ENCODE measurements around the gene AUTS2.

The AUTS2 gene

GRCh38 chr7:69700331-69700730, 102.1 kb downstream of the AUTS2 start:
- H3K4me3 ChIP-seq (ENCODE audit: low read depth, low read length, poor library complexity, severe bottlenecking), result no peak overlapping the region
- H2AFZ ChIP-seq (ENCODE audit: low read length), result no peak overlapping the region
- no peak overlapping the region for H3K4me2 ChIP-seq (ENCODE audit: low read length)
- H4K20me1 ChIP-seq (ENCODE audit: insufficient read depth, low read length), result no peaks in the 10 kb centered on the region
- TF ChIP-seq EZH2 (IDR thresholded peaks at IDR 0.05; ENCODE audit: borderline replicate concordance, low read length), result no peak
- no peak for TF ChIP-seq CTCF (IDR thresholded peaks at IDR 0.05; ENCODE audit: low read length)
- no peaks in the 10 kb centered on the region for H3K9me3 ChIP-seq (ENCODE audit: low read length)
- peaks cover 6% of the 10 kb centered on the region; the same call in 1 of the 2 replicates for H3F3A ChIP-seq (ENCODE audit: insufficient read depth, low read length)
- H3K9ac ChIP-seq (ENCODE audit: low read length), result no peak overlapping the region
- H3K27me3 ChIP-seq (ENCODE audit: insufficient read depth, low read length), result no peaks in the 10 kb centered on the region
- peaks cover 89% of the 10 kb centered on the region for H3K79me2 ChIP-seq (ENCODE audit: insufficient read depth, low read length)
- no peak overlapping the region for H3K27ac ChIP-seq (ENCODE audit: low read depth, low read length, poor library complexity, severe bottlenecking)
- H3K4me1 ChIP-seq (ENCODE audit: insufficient read depth, low read length, severe bottlenecking), result peaks cover 86% of the 10 kb centered on the region
- H3K9me2 ChIP-seq (ENCODE audit: low read depth, low read length), result no peaks in the 10 kb centered on the region
- no peaks in the 10 kb centered on the region for H3K36me3 ChIP-seq (ENCODE audit: insufficient read depth, low read length)

GRCh38 chr7:69701288-69701687, 103.0 kb downstream of the AUTS2 start:
- H3K4me2 ChIP-seq (ENCODE audit: low read length), result no peak overlapping the region
- H3K27me3 ChIP-seq (ENCODE audit: insufficient read depth, low read length), result no peaks in the 10 kb centered on the region
- no peak overlapping the region for H3K4me3 ChIP-seq (ENCODE audit: low read depth, low read length, poor library complexity, severe bottlenecking)
- no peaks in the 10 kb centered on the region for H3K9me3 ChIP-seq (ENCODE audit: low read length)
- H3K9me2 ChIP-seq (ENCODE audit: low read depth, low read length), result no peaks in the 10 kb centered on the region
- no peaks in the 10 kb centered on the region for H3K36me3 ChIP-seq (ENCODE audit: insufficient read depth, low read length)
- no peak overlapping the region for H3K9ac ChIP-seq (ENCODE audit: low read length)
- H3K79me2 ChIP-seq (ENCODE audit: insufficient read depth, low read length), result peaks cover 98% of the 10 kb centered on the region
- H3F3A ChIP-seq (ENCODE audit: insufficient read depth, low read length), result no peaks in the 10 kb centered on the region
- H4K20me1 ChIP-seq (ENCODE audit: insufficient read depth, low read length), result no peaks in the 10 kb centered on the region
- peaks cover 86% of the 10 kb centered on the region for H3K4me1 ChIP-seq (ENCODE audit: insufficient read depth, low read length, severe bottlenecking)
- no peak for TF ChIP-seq CTCF (IDR thresholded peaks at IDR 0.05; ENCODE audit: low read length)
- peak overlapping the region; percentile 4 for H3K27ac ChIP-seq (ENCODE audit: low read depth, low read length, poor library complexity, severe bottlenecking)
- H2AFZ ChIP-seq (ENCODE audit: low read length), result no peak overlapping the region

- no peaks in the 10 kb centered on the region; the same call in 1 of the 2 replicates for H4K20me1 ChIP-seq (ENCODE audit: insufficient read depth, low read length)
- peaks cover 98% of the 10 kb centered on the region for H3K79me2 ChIP-seq (ENCODE audit: insufficient read depth, low read length)
- no peaks in the 10 kb centered on the region for H3F3A ChIP-seq (ENCODE audit: insufficient read depth, low read length)
- H3K36me3 ChIP-seq (ENCODE audit: insufficient read depth, low read length), result no peaks in the 10 kb centered on the region
- no peak overlapping the region for H3K9ac ChIP-seq (ENCODE audit: low read length)
- peak overlapping the region; percentile 1; the same call in 1 of the 2 replicates for H3K4me2 ChIP-seq (ENCODE audit: low read length)
- peaks cover 86% of the 10 kb centered on the region for H3K4me1 ChIP-seq (ENCODE audit: insufficient read depth, low read length, severe bottlenecking)
- no peak overlapping the region for H2AFZ ChIP-seq (ENCODE audit: low read length)
- no peak overlapping the region for H3K4me3 ChIP-seq (ENCODE audit: low read depth, low read length, poor library complexity, severe bottlenecking)
- TF ChIP-seq CTCF (IDR thresholded peaks at IDR 0.05; ENCODE audit: low read length) (no peak), EZH2 (IDR thresholded peaks at IDR 0.05; ENCODE audit: borderline replicate concordance, low read length) (no peak)
- no peaks in the 10 kb centered on the region for H3K27me3 ChIP-seq (ENCODE audit: insufficient read depth, low read length)
- H3K27ac ChIP-seq (ENCODE audit: low read depth, low read length, poor library complexity, severe bottlenecking), result peak overlapping the region; percentile 75
- H3K9me3 ChIP-seq (ENCODE audit: low read length), result no peaks in the 10 kb centered on the region
- H3K9me2 ChIP-seq (ENCODE audit: low read depth, low read length), result no peaks in the 10 kb centered on the region
These were observed 104.1 kb downstream of the AUTS2 start for GRCh38 chr7:69702357-69702756.

Measured in OCI-LY1 (cell line).